ENCODE data around the gene SUSD4.
"Not testable (repeated sequence)": the region's sequence is repeated elsewhere in the genome, so short reads cannot be mapped to it uniquely, and the experiment has no call there.

SUSD4 gene

GRCh38 chr1:223288826-223289225, 75.2 kb downstream of the SUSD4 start:
- DNase-seq: no peak

GRCh38 chr1:223285452-223285851, 78.5 kb downstream of the SUSD4 start:
- DNase-seq: no peak

GRCh38 chr1:223283697-223284096, 80.3 kb downstream of the SUSD4 start:
- DNase-seq: not testable (repeated sequence)

- not testable (repeated sequence) for DNase-seq
Measured at GRCh38 chr1:223278311-223278710, 85.7 kb downstream of the SUSD4 start.

DNA sequence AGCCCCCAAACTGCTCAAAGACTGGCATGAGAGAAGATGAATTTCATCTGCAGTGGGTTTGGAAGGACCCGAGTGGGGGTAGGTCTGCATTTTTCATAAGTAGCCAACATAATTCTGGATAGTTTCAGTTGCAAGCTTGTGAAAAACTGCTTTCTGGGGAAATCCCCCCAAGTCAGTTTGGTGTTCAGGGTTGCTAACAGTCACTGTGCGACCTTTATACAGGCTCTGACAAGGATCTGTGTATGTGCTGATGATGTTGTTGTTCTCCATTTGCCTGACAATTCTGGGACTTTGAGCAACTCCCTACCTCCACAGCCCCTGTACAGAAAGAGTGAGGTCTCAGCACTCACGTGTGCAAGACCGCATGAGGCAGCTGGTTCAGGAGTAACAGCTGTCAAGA, 87.9 kb downstream of the SUSD4 start:
- DNase-seq: peak; percentile 7

DNA sequence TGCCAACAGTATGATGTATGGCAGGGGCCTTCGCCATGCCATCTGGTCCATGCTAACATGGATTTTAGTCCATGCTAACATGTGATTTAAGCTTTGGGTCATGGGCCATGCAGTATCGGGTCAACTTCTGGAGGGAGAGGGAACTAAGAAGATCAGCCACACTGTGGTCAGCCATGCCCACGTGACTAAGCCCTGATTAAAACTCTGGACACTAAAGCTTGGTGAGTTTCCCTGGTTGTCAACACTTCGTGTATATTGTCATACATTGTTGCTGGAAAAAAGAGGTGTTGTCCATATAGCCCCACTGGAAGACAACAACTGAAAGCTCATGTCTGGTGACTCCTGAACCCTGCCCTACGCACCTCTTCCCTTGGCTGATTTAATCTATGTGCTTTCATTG, 90.5 kb downstream of the SUSD4 start:
- no peak for DNase-seq

DNA sequence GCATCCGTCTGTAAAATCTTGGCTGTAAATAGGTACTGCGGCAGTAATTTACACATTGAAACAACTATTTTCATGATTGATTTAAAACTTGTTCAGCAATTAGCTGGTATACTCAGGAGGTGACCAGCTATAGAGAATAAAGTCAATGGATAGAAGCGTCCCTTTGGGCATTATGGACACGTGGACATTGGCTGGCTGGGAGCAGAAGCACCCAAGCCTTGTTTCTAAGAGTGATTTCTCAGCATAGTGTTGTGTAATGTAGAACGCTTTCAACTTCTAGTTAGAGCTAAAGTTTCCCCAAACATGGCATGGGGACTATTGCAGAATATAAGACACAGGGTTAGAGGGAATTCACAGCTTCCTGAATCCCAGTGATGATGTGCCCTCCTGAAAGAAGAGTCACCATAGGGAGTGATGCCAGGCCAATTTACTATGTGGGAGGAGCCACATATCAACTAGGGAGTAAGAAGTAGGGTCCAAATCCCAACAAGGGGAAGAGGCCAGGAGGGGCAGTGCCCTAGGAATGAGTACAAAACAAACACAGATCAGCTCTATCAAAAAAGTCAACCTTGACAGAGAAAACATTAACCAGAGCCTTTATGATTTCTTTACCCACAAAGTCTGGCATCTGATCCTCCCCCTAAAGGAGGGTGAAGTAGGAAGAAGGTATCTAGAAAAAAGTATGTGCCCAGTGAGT, 92.7 kb downstream of the SUSD4 start:
- no peak for DNase-seq

GRCh38 chr1:223270155-223270554, 93.8 kb downstream of the SUSD4 start:
- no peak for DNase-seq

DNA sequence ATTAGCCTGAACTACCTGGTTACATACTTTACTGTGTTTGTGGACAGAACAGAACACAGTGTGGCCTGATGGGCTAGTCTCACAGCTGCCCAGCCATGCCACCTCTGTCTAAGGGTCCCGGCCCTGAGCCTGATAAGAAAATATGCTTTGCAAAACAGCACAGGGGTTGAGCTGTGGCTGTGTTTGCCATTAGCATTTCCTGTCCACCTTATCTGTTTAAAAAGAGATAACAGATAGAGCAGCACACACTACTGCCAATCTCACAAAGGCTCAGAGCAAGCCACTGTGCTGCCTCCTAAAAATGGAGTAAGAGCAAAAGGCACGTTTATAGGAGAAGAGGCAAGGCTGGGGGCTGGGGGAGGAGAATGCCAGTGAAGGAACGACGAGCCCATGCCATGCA, 95.0 kb downstream of the SUSD4 start:
- DNase-seq: no peak

GRCh38 chr1:223266632-223267172, 97.3 kb downstream of the SUSD4 start:
- no peak for DNase-seq

GRCh38 chr1:223264983-223265908, 98.7 kb downstream of the SUSD4 start:
- DNase-seq: no peak

- no peak for DNase-seq
Measured at GRCh38 chr1:223264529-223264928, 99.4 kb downstream of the SUSD4 start.

GRCh38 chr1:223261914-223262313, 102.1 kb downstream of the SUSD4 start:
- DNase-seq: no peak

DNA sequence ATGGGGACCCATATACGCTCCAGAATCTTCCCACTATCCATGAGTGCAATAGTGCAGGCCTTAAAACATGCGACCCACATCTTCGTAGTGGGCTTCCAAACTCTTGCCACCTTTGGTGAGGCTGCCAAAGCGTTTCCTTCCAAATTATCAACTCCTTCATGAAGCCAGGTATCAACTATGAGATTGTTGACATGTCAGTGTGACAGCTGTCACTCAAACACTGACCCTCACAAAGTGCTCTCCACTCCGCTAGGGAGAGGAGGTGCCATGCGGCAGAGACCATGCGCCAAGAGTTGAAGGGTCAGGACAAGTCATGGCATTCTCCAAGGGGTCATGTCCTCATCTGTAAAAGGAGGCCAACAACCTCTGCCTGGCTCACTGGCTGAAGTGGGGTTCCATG, 103.3 kb downstream of the SUSD4 start:
- no peak for DNase-seq

DNA sequence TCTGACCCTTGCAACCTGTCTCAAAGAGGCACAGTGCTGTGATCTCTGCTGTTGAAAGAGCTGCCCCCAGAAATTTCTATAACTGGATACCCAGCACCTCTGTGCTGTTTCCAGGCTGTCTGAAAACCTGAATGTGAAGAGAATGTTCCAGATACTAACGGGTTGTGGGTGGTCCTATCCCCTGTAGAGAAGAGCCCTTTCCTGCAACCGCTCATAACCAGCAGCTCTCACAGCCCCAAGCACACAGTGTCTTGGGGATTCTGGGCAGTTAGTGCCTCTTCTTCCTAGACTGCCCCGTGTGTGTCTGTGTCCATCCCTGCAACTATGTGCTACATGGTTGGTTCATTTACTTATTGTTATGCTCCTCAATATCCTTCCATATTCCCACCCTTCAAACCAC, 104.5 kb downstream of the SUSD4 start:
- DNase-seq: no peak

DNA sequence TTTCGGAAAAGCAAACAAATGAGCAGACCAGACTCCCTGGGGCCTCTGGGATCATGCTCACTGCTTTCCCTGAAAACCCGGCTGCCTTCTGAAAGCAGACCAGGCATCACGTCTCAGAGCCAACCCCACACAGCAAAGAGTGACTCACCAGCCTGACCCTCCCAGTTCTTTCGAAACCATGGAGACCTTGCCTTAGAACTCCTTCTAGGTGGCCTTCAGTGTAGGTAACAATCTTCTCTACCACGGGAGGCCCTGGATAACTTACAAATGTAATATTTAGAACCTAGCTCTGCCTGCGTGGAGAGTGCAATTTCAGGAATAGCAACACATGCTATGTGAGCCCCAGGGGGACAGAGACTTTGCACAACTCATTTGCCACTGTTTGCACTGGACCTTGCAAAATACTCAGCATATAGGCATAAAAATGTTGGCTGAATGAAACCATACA, 105.2 kb downstream of the SUSD4 start:
- no peak for DNase-seq

- DNase-seq: no peak
Measured at GRCh38 chr1:223257856-223258550, 106.0 kb downstream of the SUSD4 start.

DNA sequence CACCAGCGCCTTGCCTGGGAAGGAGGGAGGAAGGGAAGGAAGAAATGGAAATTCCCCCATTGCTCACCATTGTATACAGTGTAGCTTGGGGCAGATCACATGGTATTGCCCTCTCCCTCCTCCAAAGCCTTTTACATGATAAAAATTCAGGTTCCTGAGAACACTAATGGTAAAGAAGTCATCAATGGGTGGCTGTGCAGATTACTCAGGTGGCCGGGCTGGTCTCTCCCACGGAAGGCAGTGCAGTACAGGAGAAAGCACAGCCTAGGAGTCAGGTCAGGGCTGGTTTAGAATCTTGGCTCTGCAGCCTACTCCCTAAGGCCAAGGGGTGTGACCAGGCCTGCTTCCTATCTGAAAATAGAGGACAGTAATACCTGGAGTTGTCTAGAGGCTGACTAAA, 107.9 kb downstream of the SUSD4 start:
- no peak for DNase-seq

GRCh38 chr1:223253916-223254315, 110.1 kb downstream of the SUSD4 start:
- no peak for DNase-seq

GRCh38 chr1:223251387-223251786, 112.6 kb downstream of the SUSD4 start:
- DNase-seq: not testable (repeated sequence)

DNA sequence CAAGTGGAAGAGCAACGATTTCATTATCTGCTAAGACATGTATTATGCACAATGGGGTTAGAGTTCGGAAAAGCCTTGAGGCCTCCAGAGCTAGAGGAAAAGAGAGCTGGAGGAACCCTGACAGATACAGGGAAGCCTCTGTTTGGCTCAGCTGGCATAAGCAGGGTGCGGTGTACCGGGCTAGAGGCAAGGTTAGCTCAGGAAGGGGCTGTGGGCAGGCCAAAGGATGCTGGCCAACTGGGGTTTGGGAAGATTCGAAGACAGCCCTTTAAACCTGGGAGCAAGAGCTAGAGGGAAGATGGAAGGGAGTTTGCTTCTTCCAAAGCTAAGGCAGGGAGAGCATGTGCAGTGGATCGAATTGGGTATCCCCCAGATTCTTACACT, 113.4 kb downstream of the SUSD4 start:
- DNase-seq: no peak

DNA sequence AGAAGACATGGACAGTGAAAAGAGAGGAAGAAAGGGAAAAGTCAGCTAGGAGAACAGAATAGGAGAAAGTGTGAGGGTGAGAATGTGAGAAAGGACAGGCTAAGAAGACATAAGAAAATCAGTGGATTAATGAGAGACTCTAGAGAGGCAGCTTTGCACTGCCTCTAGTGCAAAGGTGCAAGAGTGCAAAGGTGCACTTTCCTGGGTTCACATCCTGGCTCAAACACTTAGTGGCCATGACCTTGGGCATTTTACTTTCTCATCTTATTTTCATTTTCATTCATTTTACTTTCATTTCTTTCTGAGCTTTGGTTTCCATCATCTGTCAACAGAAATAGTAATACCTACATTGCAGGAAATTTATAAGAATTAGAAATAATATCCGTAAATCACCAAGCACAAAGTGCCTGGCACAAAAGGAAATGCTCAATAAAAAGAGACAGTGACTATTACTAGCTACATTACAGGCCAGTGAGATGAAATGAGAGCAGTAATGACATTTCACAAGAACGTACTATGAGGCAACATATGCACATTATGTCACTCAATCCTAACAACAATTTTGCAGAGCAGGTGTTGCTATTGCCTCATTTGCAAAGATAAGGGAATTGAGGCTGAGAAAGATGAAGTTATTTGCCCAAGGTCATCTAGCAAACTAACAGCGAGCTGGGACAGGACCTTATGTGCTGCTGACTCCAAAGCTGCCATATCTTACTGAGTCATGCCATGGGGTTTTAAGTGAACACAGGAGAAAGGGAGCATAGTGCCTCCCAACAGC, 113.9 kb downstream of the SUSD4 start:
- no peak for DNase-seq

DNA sequence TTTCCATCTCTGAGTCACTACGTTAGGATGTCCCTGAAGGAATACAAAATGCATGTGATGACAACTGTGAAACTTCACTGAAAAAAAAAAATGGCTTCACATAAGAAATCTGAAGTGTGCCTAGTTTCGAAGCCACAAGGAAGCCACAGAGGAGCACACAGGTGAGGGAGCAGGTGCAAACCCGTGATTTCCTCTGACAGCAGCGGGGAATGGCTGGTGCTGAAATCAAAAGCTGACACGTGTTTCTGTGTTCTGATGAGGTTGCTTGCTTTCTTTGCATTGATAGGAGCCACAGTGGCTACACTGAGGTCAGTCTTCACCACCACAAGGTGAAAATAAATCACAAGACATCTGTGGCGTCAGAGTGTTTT, 115.2 kb downstream of the SUSD4 start:
- DNase-seq: peak; percentile 30
